Breast epithelium (tissue), 3 donors: ENCODE measurements around the gene ST6GALNAC6.
"Not testable (repeated sequence)": the region's sequence is repeated elsewhere in the genome, so short reads cannot be mapped to it uniquely, and the experiment has no call there.

Source experiments
- CTCF ChIP-seq, 3 donors: fragments of 450-650 bp; IDR thresholded peaks; one replicate each; pipeline ENCODE4 v1.5.1; 2016 to 2017; ENCODE audit warnings: antibody characterized with exemption in 3 of 3, mild to moderate bottlenecking in 3 of 3, moderate library complexity in 3 of 3
- POLR2AphosphoS5 ChIP-seq, 3 donors: sonication (generic); formaldehyde crosslinking; IDR thresholded peaks; one replicate each; pipeline ENCODE4 v1.6.1; 2017; ENCODE audit warnings: antibody characterized with exemption in 3 of 3

- not testable (repeated sequence) for TF ChIP-seq CTCF, POLR2AphosphoS5 (IDR thresholded peaks at IDR 0.05)
These were observed 17.7 kb downstream of the ST6GALNAC6 start for GRCh38 chr9:127881715-127882114.
